ENCODE data around the gene ADAMTSL1.

The ADAMTSL1 gene

GRCh38 chr9:18825656-18826170 is 351.8 kb downstream of the ADAMTSL1 start:
- DNase-seq, result no peak

GRCh38 chr9:18826248-18826647 is 352.3 kb downstream of the ADAMTSL1 start:
- DNase-seq, result no peak

- no peak for DNase-seq
These were observed 355.1 kb downstream of the ADAMTSL1 start for GRCh38 chr9:18829066-18829465.

- DNase-seq, result no peak
These were observed 355.9 kb downstream of the ADAMTSL1 start for GRCh38 chr9:18829873-18830272.

- DNase-seq, result peak; percentile 40
These were observed 360.9 kb downstream of the ADAMTSL1 start for GRCh38 chr9:18834740-18835361.

GRCh38 chr9:18837402-18837801 is 363.4 kb downstream of the ADAMTSL1 start:
- DNase-seq, result no peak

- DNase-seq, result no peak
These were observed 373.8 kb downstream of the ADAMTSL1 start for GRCh38 chr9:18847576-18848275.

- DNase-seq, result no peak
These were observed 374.7 kb downstream of the ADAMTSL1 start for GRCh38 chr9:18848657-18849056.

GRCh38 chr9:18849270-18849669 is 375.3 kb downstream of the ADAMTSL1 start:
- no peak for DNase-seq

GRCh38 chr9:18849890-18850677 is 376.1 kb downstream of the ADAMTSL1 start:
- DNase-seq, result no peak

- DNase-seq, result no peak
These were observed 377.3 kb downstream of the ADAMTSL1 start for GRCh38 chr9:18851069-18851795.

- no peak for DNase-seq
These were observed 381.7 kb downstream of the ADAMTSL1 start for GRCh38 chr9:18855656-18856055.

- no peak for DNase-seq
These were observed 383.4 kb downstream of the ADAMTSL1 start for GRCh38 chr9:18857334-18857733.

GRCh38 chr9:18857769-18858168 is 383.8 kb downstream of the ADAMTSL1 start:
- no peak for DNase-seq

GRCh38 chr9:18861609-18862544 is 387.9 kb downstream of the ADAMTSL1 start:
- DNase-seq, result no peak

- DNase-seq, result no peak
These were observed 389.8 kb downstream of the ADAMTSL1 start for GRCh38 chr9:18863791-18864190.

- DNase-seq, result no peak
These were observed 390.6 kb downstream of the ADAMTSL1 start for GRCh38 chr9:18864516-18864915.

GRCh38 chr9:18865542-18865941 is 391.6 kb downstream of the ADAMTSL1 start:
- DNase-seq, result no peak

GRCh38 chr9:18866121-18866831 is 392.3 kb downstream of the ADAMTSL1 start:
- no peak for DNase-seq

- DNase-seq, result no peak
These were observed 395.8 kb downstream of the ADAMTSL1 start for GRCh38 chr9:18869725-18870124.

- no peak for DNase-seq
These were observed 400.1 kb downstream of the ADAMTSL1 start for GRCh38 chr9:18874069-18874468.
